HG03196 (cell line): ENCODE data around the gene PMEPA1.
A peak's percentile ranks its signal among the peaks of the same experiment; 100 is the strongest.

Experiments
- ATAC-seq: cut with Tn5 transposase; IDR thresholded peaks from one replicate; pipeline ENCODE4 v1.9.1; 2021; ENCODE audit not compliant: unreplicated experiment

PMEPA1 gene

GRCh38 chr20:57628047-57628961 lies 81.5 kb downstream of the PMEPA1 start:
- no peak for ATAC-seq

- ATAC-seq: no peak
Observed at GRCh38 chr20:57627339-57627738, 82.5 kb downstream of the PMEPA1 start.

GRCh38 chr20:57625978-57626377 lies 83.8 kb downstream of the PMEPA1 start:
- ATAC-seq: no peak

GRCh38 chr20:57625181-57625958 lies 84.4 kb downstream of the PMEPA1 start:
- no peak for ATAC-seq

- no peak for ATAC-seq
Observed at GRCh38 chr20:57624124-57624523, 85.7 kb downstream of the PMEPA1 start.

GRCh38 chr20:57622579-57623381 lies 87.0 kb downstream of the PMEPA1 start:
- ATAC-seq: no peak

- ATAC-seq: no peak
Observed at GRCh38 chr20:57622201-57622570, 87.6 kb downstream of the PMEPA1 start.

GRCh38 chr20:57621421-57622200 lies 88.2 kb downstream of the PMEPA1 start:
- ATAC-seq: no peak

GRCh38 chr20:57620999-57621398 lies 88.8 kb downstream of the PMEPA1 start:
- ATAC-seq: no peak

- peak; percentile 52 for ATAC-seq
Observed at GRCh38 chr20:57620274-57620990, 89.4 kb downstream of the PMEPA1 start, which contains the start of gene ZBP1. Gene ZBP1, minus strand, starts transcription at chr20:57620426. Its CDS starts 131 bp downstream, at chr20:57620295.

GRCh38 chr20:57619051-57619831 lies 90.6 kb downstream of the PMEPA1 start:
- ATAC-seq: peak; percentile 53

GRCh38 chr20:57618764-57619050 lies 91.1 kb downstream of the PMEPA1 start:
- no peak for ATAC-seq

GRCh38 chr20:57618091-57618763 lies 91.6 kb downstream of the PMEPA1 start:
- ATAC-seq: no peak

- ATAC-seq: no peak
Observed at GRCh38 chr20:57617079-57617795, 92.6 kb downstream of the PMEPA1 start.

GRCh38 chr20:57616143-57616951 lies 93.5 kb downstream of the PMEPA1 start:
- no peak for ATAC-seq

- ATAC-seq: no peak
Observed at GRCh38 chr20:57615445-57615811, 94.4 kb downstream of the PMEPA1 start.
